Adipose tissue (tissue), 3 donors: Measurements from ENCODE around the gene MT1M. TPM values are rescaled to one million over a fixed set of nuclear protein-coding genes. Genes with fewer than 3 reads are reported as not detected.
"Not testable (repeated sequence)": the region's sequence is repeated elsewhere in the genome, so short reads cannot be mapped to it uniquely, and the experiment has no call there.

ENCODE experiments used
- H3K27ac ChIP-seq: one replicate; pipeline ENCODE4 v1.5.1; 2013; ENCODE audit warnings: low read depth, low read length
- WGBS, 3 donors: extraction: QIAGEN DNeasy Blood & Tissue Kit; methylation state at CpG; one replicate each; pipeline ENCODE4 v1.1.7; 2013; 5-methylcytosine and 5-hydroxymethylcytosine counted together
- polyA plus RNA-seq, 3 donors: library from polyadenylated mRNA; stranded (reverse); fragments of 200-250 nt; gene quantifications; one replicate each; pipeline ENCODE4 v1.2.3, GENCODE V29; 2013
- donor health status: healthy with polysubstance abuse.
- donor health status: Bipolar disorder and iron deficiency.
- donor health status: healthy.

Gene MT1M
- polyA plus RNA-seq, 3 donors: 108 to 1,265 (median 551) TPM

GRCh38 chr16:56641166-56641565 lies 8.7 kb downstream of the MT1M start:
- no peak overlapping the region for H3K27ac ChIP-seq
- 89 to 100% (median 93%) methylated on average over 2 of the region's 2 CpGs for WGBS, 3 donors

GRCh38 chr16:56643080-56643778 lies 10.8 kb downstream of the MT1M start:
- WGBS, 3 donors: 2 to 7% (median 5%) methylated on average over 38 to 42 of the region's 42 CpGs
- no peak overlapping the region for H3K27ac ChIP-seq

- no peak overlapping the region for H3K27ac ChIP-seq
- WGBS, 3 donors: 43 to 58% (median 50%) methylated on average over 5 of the region's 5 CpGs
Measured at GRCh38 chr16:56643833-56644232, 11.4 kb downstream of the MT1M start.

GRCh38 chr16:56645311-56645710 lies 12.9 kb downstream of the MT1M start:
- H3K27ac ChIP-seq: no peak overlapping the region
- WGBS, 3 donors: 81 to 95% (median 90%) methylated on average over 1 of the region's 1 CpG

GRCh38 chr16:56645838-56646237 lies 13.4 kb downstream of the MT1M start:
- H3K27ac ChIP-seq: no peak overlapping the region
- 0% methylated on average over 1 of the region's 1 CpG for WGBS, 3 donors

GRCh38 chr16:56647641-56648431 lies 15.4 kb downstream of the MT1M start:
- no peak overlapping the region for H3K27ac ChIP-seq
- WGBS, 3 donors: 36 to 48% (median 39%) methylated on average over 32 to 33 of the region's 33 CpGs

- WGBS, 3 donors: 86 to 100% (median 88%) methylated on average over 2 of the region's 2 CpGs
Measured at GRCh38 chr16:56649271-56649670, 16.8 kb downstream of the MT1M start.

GRCh38 chr16:56649820-56650219 lies 17.4 kb downstream of the MT1M start:
- 73 to 86% (median 82%) methylated on average over 3 of the region's 3 CpGs for WGBS, 3 donors
- no peak overlapping the region for H3K27ac ChIP-seq

More at GRCh38 chr16:56649271-56649670, 16.8 kb downstream of the MT1M start:
- H3K27ac ChIP-seq: no peak overlapping the region

- WGBS, 3 donors: 70 to 83% (median 74%) methylated on average over 5 to 7 of the region's 7 CpGs
- H3K27ac ChIP-seq: no peak within 1 kb of the TSS
Measured at GRCh38 chr16:56651586-56651985, 19.1 kb downstream of the MT1M start, which contains the start of gene MT1B. MT1B (plus strand) TSS chr16:56651886; CDS start chr16:56651954, 68 bp downstream.

- WGBS, 3 donors: 50 to 59% (median 55%) methylated on average over 1 of the region's 1 CpG
- no peak overlapping the region for H3K27ac ChIP-seq
Measured at GRCh38 chr16:56652600-56652999, 20.1 kb downstream of the MT1M start.

- 87 to 90% (median 89%) methylated on average over 7 of the region's 7 CpGs for whole genome bisulfite sequencing, 3 donors
- no peak overlapping the region for H3K27ac ChIP-seq
Measured at GRCh38 chr16:56653218-56653617, 20.8 kb downstream of the MT1M start.

- H3K27ac ChIP-seq: no peak within 1 kb of the TSS
- 0 to 2% (median 1%) methylated on average over 38 to 46 of the region's 46 CpGs for WGBS, 3 donors
Measured at GRCh38 chr16:56657555-56658326, 25.3 kb downstream of the MT1M start, which contains the start of gene MT1F. MT1F (plus strand) TSS chr16:56657959; CDS start chr16:56658059, 100 bp downstream.

GRCh38 chr16:56658327-56658875 lies 25.9 kb downstream of the MT1M start:
- 13 to 42% (median 41%) methylated on average over 10 of the region's 10 CpGs for WGBS, 3 donors
- no peak overlapping the region for H3K27ac ChIP-seq

- no peak overlapping the region for H3K27ac ChIP-seq
- WGBS, 3 donors: 14 to 33% (median 20%) methylated on average over 40 to 48 of the region's 48 CpGs
Measured at GRCh38 chr16:56662357-56663354, 30.2 kb downstream of the MT1M start.

GRCh38 chr16:56664506-56664905 lies 32.0 kb downstream of the MT1M start:
- no peak overlapping the region for H3K27ac ChIP-seq
- WGBS, 3 donors: 89 to 97% (median 92%) methylated on average over 1 of the region's 1 CpG

- WGBS, 3 donors: 35 to 66% (median 63%) methylated on average over 8 of the region's 8 CpGs
Measured at GRCh38 chr16:56665286-56666261, 33.1 kb downstream of the MT1M start.

More at GRCh38 chr16:56665286-56666261, 33.1 kb downstream of the MT1M start:
- not testable (repeated sequence) for H3K27ac ChIP-seq
